CD14-positive monocyte (primary cell): Measurements from ENCODE around the gene RFLNA. TPM values are rescaled to one million over a fixed set of nuclear protein-coding genes. Genes with fewer than 3 reads are reported as not detected.

ENCODE experiments used
- DNase-seq, 3 donors: peaks; one replicate each; pipeline ENCODE4 v3.0.0-alpha.2; 2011 to 2022
- H2AFZ ChIP-seq: 2 replicates; pipeline ENCODE4 v1.6.0; 2012; ENCODE audit warnings: mild to moderate bottlenecking, low read depth, low read length, inconsistent platforms; ENCODE audit not compliant: insufficient read depth, poor library complexity, severe bottlenecking
- H3K27ac ChIP-seq, 2 donors: 1 replicate in 1 of 2; 2 replicates in 1 of 2; pipeline ENCODE4 v1.5.1; 2012 to 2013; ENCODE audit warnings: low read length in 2 of 2, control low read depth in 1 of 2, inconsistent platforms in 1 of 2, low read depth in 1 of 2, mild to moderate bottlenecking in 1 of 2
- H3K27me3 ChIP-seq, 2 donors: one replicate each; pipeline versions ENCODE4 v1.6.0 to v1.6.1; 2011 to 2013; ENCODE audit warnings: low read length in 2 of 2; ENCODE audit not compliant: control insufficient read depth in 2 of 2, insufficient read depth in 2 of 2
- H3K36me3 ChIP-seq, 2 donors: replicated peaks in 1 of 2; 1 replicate in 1 of 2; 2 replicates in 1 of 2; pipeline versions ENCODE4 v1.5.1 to v1.6.1; 2012 to 2013; ENCODE audit warnings: low read length in 2 of 2, control low read depth in 1 of 2, inconsistent platforms in 1 of 2, mild to moderate bottlenecking in 1 of 2; ENCODE audit not compliant: insufficient read depth in 2 of 2, control insufficient read depth in 1 of 2
- H3K4me1 ChIP-seq, 2 donors: 1 replicate in 1 of 2; 2 replicates in 1 of 2; pipeline versions ENCODE4 v1.5.1 to v1.6.1; 2012 to 2013; ENCODE audit warnings: low read length in 2 of 2, control low read depth in 1 of 2, inconsistent platforms in 1 of 2, mild to moderate bottlenecking in 1 of 2, moderate library complexity in 1 of 2; ENCODE audit not compliant: insufficient read depth in 2 of 2, control insufficient read depth in 1 of 2
- H3K4me2 ChIP-seq: replicated peaks from 2 replicates; pipeline ENCODE3; 2012; ENCODE audit warnings: low read length, moderate library complexity, mild to moderate bottlenecking; ENCODE audit not compliant: poor library complexity, severe bottlenecking; ENCODE audit errors: extremely low read depth
- H3K4me3 ChIP-seq, 3 experiments: fragments of 200-600 bp in 1 of 3; sonication (generic) in 1 of 3; replicated peaks in 1 of 3; 1 replicate in 2 of 3; 2 replicates in 1 of 3; pipeline ENCODE4 v1.5.1; 2011 to 2013; ENCODE audit warnings: low read length in 3 of 3, mild to moderate bottlenecking in 3 of 3, control low read depth in 2 of 3, low read depth in 2 of 3, inconsistent platforms in 1 of 3, moderate library complexity in 1 of 3
- H3K79me2 ChIP-seq: 2 replicates; pipeline ENCODE4 v1.6.0; 2012; ENCODE audit warnings: mild to moderate bottlenecking, control low read depth, inconsistent platforms, low read length, moderate library complexity; ENCODE audit not compliant: insufficient read depth
- H3K9ac ChIP-seq: 2 replicates; pipeline ENCODE4 v1.6.0; 2017; ENCODE audit warnings: low read length, mild to moderate bottlenecking; ENCODE audit not compliant: insufficient read depth, poor library complexity, severe bottlenecking
- H3K9me3 ChIP-seq, 2 donors: replicated peaks in 1 of 2; 1 replicate in 1 of 2; 2 replicates in 1 of 2; pipeline versions ENCODE4 v1.5.1 to v1.6.1; 2012 to 2013; ENCODE audit warnings: low read length in 2 of 2, control low read depth in 1 of 2; ENCODE audit not compliant: control insufficient read depth in 1 of 2, insufficient read depth in 1 of 2
- H4K20me1 ChIP-seq: 2 replicates; pipeline ENCODE4 v1.6.0; 2012; ENCODE audit warnings: mild to moderate bottlenecking, low read length, control low read depth, moderate library complexity; ENCODE audit not compliant: insufficient read depth
- H3K27ac Mint-ChIP-seq, 7 donors: one replicate each; pipeline ENCODE4 v1.8.0; 2020; ENCODE audit warnings: mild to moderate bottlenecking in 7 of 7, mixed read lengths in 7 of 7, moderate library complexity in 6 of 7, inconsistent platforms in 2 of 7
- H3K27me3 Mint-ChIP-seq, 3 donors: one replicate each; pipeline ENCODE4 v1.8.0; 2021 to 2022; ENCODE audit warnings: low read depth in 3 of 3, mild to moderate bottlenecking in 3 of 3, mixed read lengths in 3 of 3, moderate library complexity in 3 of 3, inconsistent platforms in 1 of 3
- H3K36me3 Mint-ChIP-seq, 2 donors: one replicate each; pipeline ENCODE4 v1.8.0; 2020; ENCODE audit warnings: mixed read lengths in 2 of 2, inconsistent platforms in 1 of 2, mild to moderate bottlenecking in 1 of 2
- H3K4me1 Mint-ChIP-seq: one replicate; pipeline ENCODE4 v1.8.0; 2020; ENCODE audit warnings: mild to moderate bottlenecking, mixed read lengths
- H3K4me3 Mint-ChIP-seq, 2 donors: one replicate each; pipeline ENCODE4 v1.8.0; 2020; ENCODE audit warnings: mild to moderate bottlenecking in 2 of 2, mixed read lengths in 2 of 2, moderate library complexity in 1 of 2
- H3K9me3 Mint-ChIP-seq, 7 donors: one replicate each; pipeline ENCODE4 v1.8.0; 2020 to 2022; ENCODE audit warnings: mixed read lengths in 7 of 7, mild to moderate bottlenecking in 6 of 7, moderate library complexity in 6 of 7, inconsistent platforms in 2 of 7
- WGBS: methylation state at CpG from one replicate; pipeline ENCODE4 v1.1.5; 2013; ENCODE audit warnings: missing lambda C conversion rate; ENCODE audit not compliant: insufficient coverage; 5-methylcytosine and 5-hydroxymethylcytosine counted together
- intact Hi-C, 2 donors: fragments of 100-400 bp; cut with micrococcal nuclease; formaldehyde crosslinking; loops; one replicate each; pipeline versions ENCODE4 v1.15.0 to v1.15.1; 2023
- polyA plus RNA-seq, 3 donors: library from polyadenylated mRNA; depleted of rRNA in 1 of 3; unstranded in 2 of 3; stranded (reverse) in 1 of 3; fragments of 300-500 nt in 2 of 3; fragments of >200 nt in 1 of 3; fragmentation: Illumina TruSeq in 2 of 3; gene quantifications; 1 replicate in 2 of 3; 2 replicates in 1 of 3; pipeline ENCODE4 v1.2.3, GENCODE V29; 2012 to 2021
- TF ChIP-seq, protein P1 (sequence below): fragments of 200-600 bp; IDR thresholded peaks from one replicate; pipeline ENCODE4 v1.8.0; 2022; ENCODE audit warnings: antibody characterized with exemption, mild to moderate bottlenecking

RFLNA gene
- polyA plus RNA-seq, 3 donors: not detected

DNA sequence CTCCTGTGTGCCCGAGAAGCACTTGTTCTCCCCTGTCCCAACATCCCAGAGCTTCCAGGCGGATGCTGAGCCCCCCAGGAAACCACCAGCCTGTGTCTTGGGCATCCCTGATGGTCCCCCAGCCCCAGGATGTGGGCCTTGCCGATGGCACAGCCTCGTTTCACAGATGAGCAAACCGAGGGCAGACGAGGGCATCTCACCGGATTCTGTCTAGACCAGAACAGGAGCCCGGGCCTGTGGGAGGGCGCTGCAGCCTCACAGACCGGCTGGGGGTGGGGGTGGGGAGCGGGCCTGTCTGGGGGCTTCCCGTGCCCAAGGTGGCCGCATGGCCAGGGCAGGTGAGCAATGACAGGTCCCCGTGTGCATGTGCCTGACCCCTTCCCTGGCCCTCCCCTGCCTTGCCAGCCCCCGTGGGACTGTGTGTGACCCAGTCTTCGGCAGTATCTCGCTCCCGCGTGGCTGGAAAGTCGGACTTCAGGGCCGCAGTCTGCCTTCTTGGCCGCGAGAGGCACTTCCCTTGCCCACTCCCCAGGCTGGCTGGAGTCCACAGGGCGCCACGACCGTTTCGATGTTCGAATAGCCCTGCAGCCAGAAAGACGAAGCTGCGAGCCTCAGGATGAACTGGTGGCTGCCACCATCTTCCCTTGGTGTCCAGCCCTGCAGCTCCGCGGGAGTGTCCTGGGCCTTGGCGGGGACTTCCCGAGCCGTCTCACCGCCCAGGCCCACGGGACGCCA is 8.9 kb downstream of the RFLNA start:
- no peak overlapping the region for H3K4me3 ChIP-seq

DNA sequence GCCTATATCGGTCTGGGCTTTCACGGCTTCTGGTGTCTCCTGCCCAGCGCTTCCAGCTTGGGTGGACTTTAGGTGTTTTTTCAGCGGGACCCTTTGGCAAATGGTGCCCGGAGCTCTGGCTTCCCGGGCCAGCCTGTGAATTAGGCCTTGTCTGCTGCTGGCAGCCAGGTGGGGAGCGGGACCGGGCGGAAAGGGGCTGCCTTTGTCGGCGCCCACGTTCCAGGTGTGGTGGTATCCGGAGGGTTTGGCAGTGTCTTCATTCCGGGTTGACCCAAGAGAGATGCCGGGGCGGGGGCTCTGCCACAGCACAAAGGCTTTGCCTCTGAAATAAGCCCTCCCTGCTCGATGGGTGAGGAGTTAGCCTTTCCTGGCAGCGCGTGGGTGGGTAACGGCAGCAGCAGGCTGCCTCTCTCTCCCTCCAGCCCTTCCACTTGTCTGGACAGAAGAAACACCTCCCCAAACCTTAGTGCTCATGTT is 9.5 kb downstream of the RFLNA start:
- Histone ChIP-seq H2AFZ (no peak overlapping the region), H3K27ac (no peak overlapping the region), H4K20me1 (no peaks in the 10 kb centered on the region), H3K4me3 (no peak overlapping the region), H3K36me3 (no peaks in the 10 kb centered on the region), H3K4me1 (no peaks in the 10 kb centered on the region), H3K79me2 (no peaks in the 10 kb centered on the region), H3K4me2 (no peak overlapping the region), H3K9me3 (no peaks in the 10 kb centered on the region), H3K27me3 (no peaks in the 10 kb centered on the region), H3K9ac (no peak overlapping the region)
- no peak overlapping the region for H3K4me3 Mint-ChIP-seq
- no peaks in the 10 kb centered on the region for H3K36me3 Mint-ChIP-seq
- H3K4me1 Mint-ChIP-seq: no peaks in the 10 kb centered on the region
- no peak for DNase-seq
- H3K27me3 Mint-ChIP-seq: peaks cover 0 to 4% (median 1%) of the 10 kb centered on the region in 3 donors
- H3K9me3 Mint-ChIP-seq: peaks cover 0 to 1% (median 0%) of the 10 kb centered on the region in 7 donors
- TF ChIP-seq, protein P1, sequence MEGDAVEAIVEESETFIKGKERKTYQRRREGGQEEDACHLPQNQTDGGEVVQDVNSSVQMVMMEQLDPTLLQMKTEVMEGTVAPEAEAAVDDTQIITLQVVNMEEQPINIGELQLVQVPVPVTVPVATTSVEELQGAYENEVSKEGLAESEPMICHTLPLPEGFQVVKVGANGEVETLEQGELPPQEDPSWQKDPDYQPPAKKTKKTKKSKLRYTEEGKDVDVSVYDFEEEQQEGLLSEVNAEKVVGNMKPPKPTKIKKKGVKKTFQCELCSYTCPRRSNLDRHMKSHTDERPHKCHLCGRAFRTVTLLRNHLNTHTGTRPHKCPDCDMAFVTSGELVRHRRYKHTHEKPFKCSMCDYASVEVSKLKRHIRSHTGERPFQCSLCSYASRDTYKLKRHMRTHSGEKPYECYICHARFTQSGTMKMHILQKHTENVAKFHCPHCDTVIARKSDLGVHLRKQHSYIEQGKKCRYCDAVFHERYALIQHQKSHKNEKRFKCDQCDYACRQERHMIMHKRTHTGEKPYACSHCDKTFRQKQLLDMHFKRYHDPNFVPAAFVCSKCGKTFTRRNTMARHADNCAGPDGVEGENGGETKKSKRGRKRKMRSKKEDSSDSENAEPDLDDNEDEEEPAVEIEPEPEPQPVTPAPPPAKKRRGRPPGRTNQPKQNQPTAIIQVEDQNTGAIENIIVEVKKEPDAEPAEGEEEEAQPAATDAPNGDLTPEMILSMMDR: no peak
- WGBS: 98% methylated on average over 17 of the region's 20 CpGs
- intact Hi-C loops: no loop called here
- no peak overlapping the region for H3K27ac Mint-ChIP-seq

More for the DNA sequence above, 8.9 kb downstream of the RFLNA start:
- peaks cover 0 to 4% (median 1%) of the 10 kb centered on the region in 3 donors for H3K27me3 Mint-ChIP-seq
- H3K9me3 ChIP-seq: no peaks in the 10 kb centered on the region
- no peaks in the 10 kb centered on the region for H4K20me1 ChIP-seq
- no peaks in the 10 kb centered on the region for H3K36me3 Mint-ChIP-seq
- no peak overlapping the region for H3K4me2 ChIP-seq
- no peaks in the 10 kb centered on the region for H3K4me1 Mint-ChIP-seq
- H3K9ac ChIP-seq: no peak overlapping the region
- no peaks in the 10 kb centered on the region for H3K9me3 Mint-ChIP-seq
- H2AFZ ChIP-seq: no peak overlapping the region
- H3K36me3 ChIP-seq: no peaks in the 10 kb centered on the region
- DNase-seq: no peak
- H3K27ac Mint-ChIP-seq: no peak overlapping the region
- H3K4me1 ChIP-seq: no peaks in the 10 kb centered on the region
- intact Hi-C loops: no loop called here
- H3K27ac ChIP-seq: no peak overlapping the region
- TF ChIP-seq, protein P1: no peak
- no peaks in the 10 kb centered on the region for H3K27me3 ChIP-seq
- H3K79me2 ChIP-seq: no peaks in the 10 kb centered on the region
- WGBS: 93% methylated on average over 34 of the region's 38 CpGs
- no peak overlapping the region for H3K4me3 Mint-ChIP-seq
